ENCODE data around the gene TMEM45A.
"Not testable (repeated sequence)": the region's sequence is repeated elsewhere in the genome, so short reads cannot be mapped to it uniquely, and the experiment has no call there.

TMEM45A gene, protein sequence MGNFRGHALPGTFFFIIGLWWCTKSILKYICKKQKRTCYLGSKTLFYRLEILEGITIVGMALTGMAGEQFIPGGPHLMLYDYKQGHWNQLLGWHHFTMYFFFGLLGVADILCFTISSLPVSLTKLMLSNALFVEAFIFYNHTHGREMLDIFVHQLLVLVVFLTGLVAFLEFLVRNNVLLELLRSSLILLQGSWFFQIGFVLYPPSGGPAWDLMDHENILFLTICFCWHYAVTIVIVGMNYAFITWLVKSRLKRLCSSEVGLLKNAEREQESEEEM

DNA sequence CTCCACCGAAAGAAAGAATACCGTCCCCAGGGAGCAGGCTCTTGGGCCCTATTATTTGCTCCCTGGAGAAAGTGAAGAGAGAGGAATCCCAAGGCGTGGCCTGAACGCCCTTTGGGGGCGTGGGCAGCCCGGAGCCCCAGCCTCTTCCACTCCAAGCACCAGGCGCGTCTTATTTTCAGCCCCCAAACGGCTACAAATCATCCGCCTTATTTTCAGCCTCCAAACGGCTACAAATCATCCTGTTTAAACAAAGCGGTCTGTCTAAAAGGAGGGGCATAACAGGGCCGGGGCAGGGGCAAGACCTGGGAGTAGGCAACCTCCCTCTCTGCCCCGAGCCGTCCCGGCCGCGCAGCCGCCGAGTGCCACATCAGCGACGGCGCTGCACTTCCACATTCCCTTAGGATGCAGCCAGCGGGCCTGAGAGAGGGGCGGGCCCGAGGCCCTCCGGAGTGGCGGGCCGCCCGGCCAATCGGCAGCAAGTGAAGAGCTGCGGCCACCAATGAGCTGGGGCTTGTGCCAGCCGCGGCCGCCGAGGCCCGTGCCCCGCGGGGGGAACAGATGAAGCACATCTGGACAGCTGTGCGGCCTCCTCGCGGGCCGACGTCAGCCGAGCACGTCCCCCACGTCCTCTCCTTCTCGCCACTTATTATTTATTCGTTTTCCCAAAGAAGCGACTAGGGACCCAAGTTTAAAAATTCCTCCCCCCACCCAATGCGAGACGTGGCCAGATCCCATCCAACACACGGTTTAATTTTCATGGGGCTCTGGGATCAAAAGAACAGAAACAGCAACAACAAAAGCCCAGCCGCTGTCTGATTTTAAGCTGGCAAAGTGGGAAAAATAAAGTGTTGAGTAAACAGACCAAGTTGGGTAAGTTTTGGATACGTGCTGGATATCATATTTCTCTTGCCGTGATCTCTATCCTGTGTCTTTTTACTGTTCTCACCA, at the start of gene TMEM45A:
TMEM45A (plus strand) TSS at position 561 of the 948 bp plus-strand sequence. CDS start 62,593 bp downstream, outside the sequence.
- peak; percentile 89 for DNase-seq

GRCh38 chr3:100443690-100444089, 48.7 kb upstream of the TMEM45A start:
- DNase-seq = no peak

GRCh38 chr3:100447067-100447466, 45.4 kb upstream of the TMEM45A start:
- DNase-seq = not testable (repeated sequence)

GRCh38 chr3:100448079-100448478, 44.3 kb upstream of the TMEM45A start:
- DNase-seq = no peak

DNA sequence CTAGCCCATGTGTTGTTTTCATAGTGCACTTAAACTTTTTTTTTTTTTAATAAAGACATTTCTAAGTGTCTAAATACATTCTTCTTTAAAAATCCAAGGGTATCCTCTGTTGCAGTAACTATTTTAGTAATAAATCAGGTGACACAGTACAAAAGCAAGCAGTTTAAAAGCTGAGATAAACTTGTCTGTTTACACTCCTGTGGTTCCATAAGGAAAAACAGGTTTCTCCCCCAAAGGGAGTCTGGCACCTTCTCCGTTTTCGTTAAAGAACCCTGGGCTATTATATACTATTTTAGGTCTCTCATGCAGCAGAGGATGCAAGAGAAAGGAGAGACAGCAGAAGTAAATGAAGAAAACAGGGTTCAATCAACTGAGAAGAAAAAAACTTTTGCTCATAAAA, 43.2 kb upstream of the TMEM45A start:
- no peak for DNase-seq

DNA sequence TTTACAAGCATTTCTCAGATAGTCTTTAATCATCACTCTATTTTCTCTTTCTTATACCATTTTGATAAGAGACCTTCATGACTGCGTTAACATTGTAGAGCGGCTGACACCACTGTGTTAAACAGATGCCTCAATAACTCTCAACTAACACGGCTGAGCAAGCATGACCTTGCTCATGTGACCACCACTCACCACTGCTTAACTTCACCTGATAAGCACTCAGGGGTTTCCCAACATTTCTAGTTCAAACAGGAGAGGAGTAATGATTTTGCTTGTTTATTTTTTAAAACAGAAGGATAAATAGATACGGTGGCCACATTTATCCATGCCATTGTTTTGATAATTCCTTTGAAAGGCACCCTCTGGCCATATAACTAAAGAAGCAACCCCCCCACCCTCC, 37.7 kb upstream of the TMEM45A start:
- no peak for DNase-seq

DNA sequence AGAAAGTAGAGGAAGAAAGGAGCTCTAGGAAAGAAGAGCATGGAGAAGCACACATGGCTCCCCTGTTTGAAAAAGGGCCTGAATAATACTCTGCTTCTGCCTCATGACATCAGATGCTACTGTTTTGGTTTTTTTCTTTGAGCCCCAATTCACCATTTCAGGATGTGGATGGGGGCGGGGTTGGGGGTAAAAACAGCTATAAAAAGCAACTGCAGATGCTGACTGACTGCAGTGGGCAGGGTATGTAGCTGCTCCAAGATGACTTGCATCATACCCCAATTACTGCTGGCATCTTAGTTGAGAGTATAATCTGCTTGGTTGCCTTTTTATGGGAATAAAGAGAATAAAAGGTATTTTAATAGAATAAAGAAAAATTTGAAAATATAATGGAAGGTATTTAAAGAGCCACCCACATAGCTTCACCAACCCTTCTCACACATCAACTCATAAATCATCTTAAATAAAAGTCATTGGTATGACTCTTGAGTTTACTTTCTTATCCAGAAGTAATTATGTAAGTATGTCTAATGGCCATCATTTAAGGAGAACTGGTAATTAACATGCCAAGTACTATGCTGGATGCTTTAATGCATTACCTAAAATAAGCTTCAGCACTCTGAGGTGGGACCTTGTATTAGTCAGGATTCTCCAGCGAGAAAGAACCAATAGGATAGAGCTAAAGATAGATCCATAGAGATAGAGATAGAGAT, 36.4 kb upstream of the TMEM45A start:
- no peak for DNase-seq

- no peak for DNase-seq
Measured at GRCh38 chr3:100456745-100457144, 35.7 kb upstream of the TMEM45A start.

GRCh38 chr3:100457811-100458210, 34.6 kb upstream of the TMEM45A start:
- no peak for DNase-seq

GRCh38 chr3:100458814-100459213, 33.6 kb upstream of the TMEM45A start:
- DNase-seq = no peak

GRCh38 chr3:100463002-100463401, 29.4 kb upstream of the TMEM45A start:
- peak; percentile 51 for DNase-seq

- no peak for DNase-seq
Measured at GRCh38 chr3:100463646-100464155, 28.7 kb upstream of the TMEM45A start.

- DNase-seq = no peak
Measured at GRCh38 chr3:100465892-100466777, 26.3 kb upstream of the TMEM45A start.

GRCh38 chr3:100467133-100467532, 25.3 kb upstream of the TMEM45A start:
- no peak for DNase-seq

DNA sequence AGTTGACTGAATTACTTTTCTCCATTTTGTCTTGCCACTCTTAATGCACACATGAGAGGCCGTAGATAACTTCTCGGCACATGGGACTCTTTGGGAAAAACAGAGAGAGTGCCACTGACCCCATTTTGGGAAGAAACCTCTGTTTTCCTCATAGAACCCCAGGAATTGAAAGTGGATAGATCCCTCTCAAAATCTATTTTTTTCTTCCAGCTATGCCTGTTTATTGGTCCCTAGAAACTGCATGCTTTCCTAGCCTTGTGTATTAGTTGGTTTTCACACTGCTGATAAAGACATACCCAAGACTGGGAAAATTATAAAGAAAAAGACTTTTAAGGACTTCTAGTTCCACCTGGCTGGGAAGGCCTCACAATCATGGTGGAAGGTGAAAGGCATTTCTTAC, 23.7 kb upstream of the TMEM45A start:
- no peak for DNase-seq

DNA sequence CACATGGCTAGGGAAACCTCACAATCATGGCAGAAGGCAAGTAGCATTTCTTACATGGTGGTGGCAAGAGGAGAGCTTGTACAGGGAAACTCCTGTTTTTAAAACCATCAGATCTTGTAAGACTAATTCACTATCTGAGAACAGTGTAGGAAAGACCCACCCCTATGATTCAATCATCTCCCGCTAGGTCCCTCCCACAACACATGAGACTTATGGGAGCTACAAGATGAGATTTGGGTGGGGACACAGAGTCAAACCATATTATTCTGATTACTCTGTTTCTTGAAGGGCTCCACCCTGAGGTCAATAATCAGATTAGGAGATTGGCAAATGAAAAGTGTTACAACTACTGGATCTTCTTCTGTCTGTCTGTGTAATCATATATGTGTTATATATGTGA, 21.5 kb upstream of the TMEM45A start:
- DNase-seq = no peak

GRCh38 chr3:100471444-100471843, 21.0 kb upstream of the TMEM45A start:
- no peak for DNase-seq

DNA sequence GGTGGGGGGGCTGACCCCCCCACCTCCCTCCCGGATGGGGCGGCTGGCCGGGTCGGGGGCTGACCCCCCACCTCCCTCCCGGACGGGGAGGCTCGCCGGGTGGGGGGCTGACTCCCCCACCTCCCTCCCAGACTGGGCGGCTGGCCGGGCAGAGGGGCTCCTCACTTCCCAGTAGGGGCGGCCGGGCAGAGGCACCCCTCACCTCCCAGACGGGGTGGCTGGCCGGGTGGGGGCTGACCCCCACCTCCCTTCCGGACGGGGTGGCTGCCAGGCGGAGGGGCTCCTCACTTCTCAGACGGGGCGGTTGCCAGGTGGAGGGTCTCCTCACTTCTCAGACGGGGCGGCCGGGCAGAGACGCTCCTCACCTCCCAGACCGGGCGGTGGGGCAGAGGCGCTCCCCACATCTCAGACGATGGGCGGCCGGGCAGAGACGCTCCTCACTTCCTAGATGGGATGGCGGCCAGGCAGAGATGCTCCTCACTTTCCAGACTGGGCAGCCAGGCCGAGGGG, 14.5 kb upstream of the TMEM45A start:
- DNase-seq = not testable (repeated sequence)

GRCh38 chr3:100478521-100478920, 13.9 kb upstream of the TMEM45A start:
- DNase-seq = not testable (repeated sequence)

- no peak for DNase-seq
Measured at GRCh38 chr3:100480081-100480480, 12.3 kb upstream of the TMEM45A start.

DNA sequence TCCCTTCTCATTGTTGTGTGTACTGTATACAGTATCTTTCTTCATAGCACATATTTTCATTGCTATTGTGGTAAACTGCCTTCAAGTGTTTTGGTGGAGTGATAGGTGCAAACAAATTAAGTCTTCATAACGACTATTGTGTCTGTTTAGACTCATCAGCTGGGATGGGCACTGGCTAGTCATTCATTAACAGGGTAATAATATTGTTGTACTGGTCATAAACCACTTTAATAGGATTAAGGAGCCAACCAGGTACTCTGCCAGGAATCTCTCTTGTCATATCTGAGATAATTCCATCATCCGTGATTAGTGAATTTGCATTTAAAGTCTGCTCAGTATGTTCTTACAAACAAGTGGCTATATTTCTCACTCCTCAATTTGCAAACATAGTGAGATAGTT, 10.2 kb upstream of the TMEM45A start:
- no peak for DNase-seq

DNA sequence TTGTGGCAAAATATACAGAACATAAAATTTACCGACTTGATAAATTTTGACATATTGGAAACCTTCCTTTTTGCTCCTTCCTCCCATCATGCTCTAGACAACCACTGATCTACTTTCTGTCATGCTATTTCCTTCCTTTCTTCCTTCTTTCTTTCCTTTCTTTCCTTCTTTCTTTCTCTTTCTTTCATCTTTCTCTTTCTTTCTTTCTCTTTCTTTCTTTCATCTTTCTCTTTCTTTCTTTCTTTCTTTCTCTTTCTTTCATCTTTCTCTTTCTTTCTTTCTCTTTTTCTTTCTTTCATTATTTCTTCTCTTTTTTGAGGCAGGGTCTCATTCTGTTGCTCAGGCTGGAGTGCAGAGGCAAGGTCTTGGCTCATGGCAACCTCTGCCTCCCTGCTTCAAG, 8.9 kb upstream of the TMEM45A start:
- DNase-seq = no peak
